C1 segment of cervical spinal cord (tissue), 14 donors: ENCODE data around the gene SPRYD3.

Experiments
- DNase-seq, 14 donors: peaks; one replicate each; lab custom pipeline; 2025; lab: John Stamatoyannopoulos, UW

SPRYD3 gene

GRCh38 chr12:53063708-53064612 lies 15.2 kb downstream of the SPRYD3 start:
- DNase-seq, result no peak

GRCh38 chr12:53062977-53063707 lies 16.0 kb downstream of the SPRYD3 start:
- no peak for DNase-seq

GRCh38 chr12:53062011-53062961 lies 16.9 kb downstream of the SPRYD3 start:
- no peak for DNase-seq

GRCh38 chr12:53061404-53062010 lies 17.7 kb downstream of the SPRYD3 start:
- peak in 1 of 14 donors; percentile 40 for DNase-seq

- no peak for DNase-seq
Measured at GRCh38 chr12:53060721-53061276, 18.4 kb downstream of the SPRYD3 start.

- no peak for DNase-seq
Measured at GRCh38 chr12:53060064-53060720, 19.0 kb downstream of the SPRYD3 start.

- no peak for DNase-seq
Measured at GRCh38 chr12:53059434-53060063, 19.6 kb downstream of the SPRYD3 start.

- DNase-seq, result no peak
Measured at GRCh38 chr12:53058674-53059433, 20.3 kb downstream of the SPRYD3 start.

- DNase-seq, result no peak
Measured at GRCh38 chr12:53057816-53058500, 21.2 kb downstream of the SPRYD3 start.

GRCh38 chr12:53056901-53057300 lies 22.3 kb downstream of the SPRYD3 start:
- no peak for DNase-seq

GRCh38 chr12:53056296-53056695 lies 22.9 kb downstream of the SPRYD3 start:
- no peak for DNase-seq

- no peak for DNase-seq
Measured at GRCh38 chr12:53055471-53056266, 23.5 kb downstream of the SPRYD3 start.

GRCh38 chr12:53054112-53054878 lies 24.9 kb downstream of the SPRYD3 start:
- DNase-seq, result peak; percentile 72 to 96 (median 90)

GRCh38 chr12:53053218-53054111 lies 25.7 kb downstream of the SPRYD3 start:
- peak in 10 of 14 donors; percentile 35 to 76 (median 62) for DNase-seq

GRCh38 chr12:53052419-53053217 lies 26.6 kb downstream of the SPRYD3 start:
- peak in 13 of 14 donors; percentile 41 to 92 (median 79) for DNase-seq
